ENCODE results near the gene FAM193B.

The FAM193B gene

DNA sequence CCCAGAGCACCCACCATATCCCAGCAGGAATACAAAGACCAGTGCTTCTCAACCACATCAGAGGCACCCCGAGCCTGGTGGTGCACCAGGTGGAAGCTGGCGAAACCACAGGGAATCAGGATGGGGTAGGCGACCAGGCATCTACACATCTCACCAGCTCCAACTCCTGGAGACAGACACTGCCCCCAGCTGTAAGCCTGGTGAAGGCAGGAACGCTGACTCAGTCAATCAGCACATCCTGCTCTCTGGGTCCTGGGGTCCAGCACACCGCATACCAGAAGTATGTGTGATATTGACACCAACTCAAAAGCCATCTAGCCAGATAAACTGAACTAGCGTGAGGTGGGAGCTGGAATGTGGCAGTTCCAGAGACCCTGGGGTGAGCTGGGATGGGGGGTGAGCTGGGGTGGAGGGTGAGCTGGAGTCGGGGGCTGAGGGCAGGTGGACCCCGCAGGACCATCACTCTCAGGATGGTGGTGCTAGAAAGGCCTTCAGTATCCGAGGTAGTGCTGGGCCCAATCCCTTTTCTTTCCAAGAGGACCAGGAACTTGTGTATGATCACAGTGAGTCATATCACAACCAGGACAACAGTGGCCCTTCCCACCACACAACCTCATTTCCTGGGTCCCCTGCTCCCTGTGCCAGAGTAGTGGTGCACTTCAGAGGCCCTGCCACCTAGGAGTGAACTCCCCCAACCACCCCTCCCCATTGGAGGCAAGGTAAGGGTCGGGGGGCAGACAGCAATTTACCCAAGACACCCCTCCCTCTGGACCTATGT lies 83.4 kb downstream of the FAM193B start:
- no peak for DNase-seq (ENCODE audit: low spot score)
